GM19372 (cell line): Measurements from ENCODE around the gene FEN1.
A peak's percentile ranks its signal among the peaks of the same experiment; 100 is the strongest.

ENCODE experiments used
- ATAC-seq: cut with Tn5 transposase; IDR thresholded peaks from one replicate; pipeline ENCODE4 v1.9.1; 2021; ENCODE audit warnings: mild to moderate bottlenecking, low read depth, moderate library complexity; ENCODE audit not compliant: unreplicated experiment

The FEN1 gene

DNA sequence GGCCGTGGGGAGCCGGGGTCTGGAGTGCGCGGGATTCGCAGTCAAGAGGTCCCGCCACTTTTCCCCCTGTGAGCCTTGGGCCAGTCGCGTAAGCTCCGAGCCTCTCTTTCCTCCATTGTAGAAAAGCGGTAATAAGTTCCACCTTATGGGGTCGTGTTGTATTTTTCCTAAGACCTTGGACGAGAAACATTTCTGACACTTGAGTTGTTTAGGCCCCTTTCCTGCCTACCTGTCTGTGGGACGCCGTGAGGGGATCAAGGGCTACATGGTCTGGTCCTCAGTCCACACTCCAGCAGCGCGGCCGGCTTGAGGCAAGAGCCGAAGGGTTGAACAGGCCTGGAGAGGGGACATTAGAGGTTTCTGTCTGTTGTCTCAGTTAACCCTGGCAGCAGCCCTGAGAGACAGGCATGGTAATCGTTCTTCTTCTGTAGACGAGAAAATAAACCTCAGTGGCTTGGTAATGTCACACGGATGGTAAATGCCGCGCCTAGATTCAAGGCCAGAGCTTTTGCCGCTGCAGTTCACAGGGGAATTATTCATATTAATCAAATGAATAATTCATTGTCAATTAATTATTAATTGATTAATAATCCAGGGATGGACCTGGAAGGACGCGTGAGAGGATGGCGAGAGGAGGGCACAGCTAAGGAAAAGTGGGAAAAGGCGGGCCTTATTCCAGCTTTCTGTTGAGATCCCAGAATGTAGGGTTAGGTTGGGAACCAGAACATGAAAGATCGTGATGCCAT lies 545 bp downstream of the FEN1 start:
- ATAC-seq: no peak

DNA sequence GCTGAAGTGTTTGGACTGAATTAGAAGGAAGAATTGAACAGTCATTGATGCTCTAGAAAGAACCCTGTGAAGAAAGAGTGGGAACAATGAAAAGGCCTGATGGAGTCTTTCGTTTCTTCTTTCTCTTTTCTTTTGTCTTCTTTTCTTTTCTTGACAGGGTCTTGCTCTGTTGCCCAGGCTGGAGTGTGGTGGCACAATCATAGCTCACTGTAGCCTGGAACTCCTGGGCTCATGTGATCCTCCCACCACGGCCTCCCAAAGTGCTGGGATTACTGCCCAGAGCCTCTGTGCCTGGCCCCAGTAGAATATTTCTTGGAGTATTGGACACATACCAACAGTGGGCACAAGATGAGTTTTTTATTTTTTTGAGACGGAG lies 1.1 kb downstream of the FEN1 start:
- no peak for ATAC-seq

DNA sequence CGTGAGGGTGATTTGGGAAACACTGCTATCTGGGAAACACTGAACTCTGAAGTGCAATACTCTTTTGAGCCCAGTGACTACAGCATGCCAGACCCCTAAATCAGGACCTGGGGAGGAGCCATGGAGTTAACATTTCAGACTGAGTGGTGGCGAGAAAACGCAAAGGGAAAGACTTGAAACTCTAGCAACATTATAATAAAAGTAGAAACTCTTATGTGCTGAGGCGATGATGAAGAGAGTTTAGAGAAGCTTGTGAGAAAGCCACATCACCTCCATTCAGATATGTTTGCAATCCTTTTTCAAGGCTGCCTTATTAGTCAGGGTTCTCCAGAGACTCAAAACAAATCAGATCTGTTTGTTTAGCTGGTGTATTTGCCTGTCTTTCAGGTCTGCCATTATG lies 1.9 kb downstream of the FEN1 start:
- ATAC-seq: no peak

DNA sequence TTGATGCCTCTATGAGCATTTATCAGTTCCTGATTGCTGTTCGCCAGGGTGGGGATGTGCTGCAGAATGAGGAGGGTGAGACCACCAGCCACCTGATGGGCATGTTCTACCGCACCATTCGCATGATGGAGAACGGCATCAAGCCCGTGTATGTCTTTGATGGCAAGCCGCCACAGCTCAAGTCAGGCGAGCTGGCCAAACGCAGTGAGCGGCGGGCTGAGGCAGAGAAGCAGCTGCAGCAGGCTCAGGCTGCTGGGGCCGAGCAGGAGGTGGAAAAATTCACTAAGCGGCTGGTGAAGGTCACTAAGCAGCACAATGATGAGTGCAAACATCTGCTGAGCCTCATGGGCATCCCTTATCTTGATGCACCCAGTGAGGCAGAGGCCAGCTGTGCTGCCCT lies 2.7 kb downstream of the FEN1 start:
- no peak for ATAC-seq

DNA sequence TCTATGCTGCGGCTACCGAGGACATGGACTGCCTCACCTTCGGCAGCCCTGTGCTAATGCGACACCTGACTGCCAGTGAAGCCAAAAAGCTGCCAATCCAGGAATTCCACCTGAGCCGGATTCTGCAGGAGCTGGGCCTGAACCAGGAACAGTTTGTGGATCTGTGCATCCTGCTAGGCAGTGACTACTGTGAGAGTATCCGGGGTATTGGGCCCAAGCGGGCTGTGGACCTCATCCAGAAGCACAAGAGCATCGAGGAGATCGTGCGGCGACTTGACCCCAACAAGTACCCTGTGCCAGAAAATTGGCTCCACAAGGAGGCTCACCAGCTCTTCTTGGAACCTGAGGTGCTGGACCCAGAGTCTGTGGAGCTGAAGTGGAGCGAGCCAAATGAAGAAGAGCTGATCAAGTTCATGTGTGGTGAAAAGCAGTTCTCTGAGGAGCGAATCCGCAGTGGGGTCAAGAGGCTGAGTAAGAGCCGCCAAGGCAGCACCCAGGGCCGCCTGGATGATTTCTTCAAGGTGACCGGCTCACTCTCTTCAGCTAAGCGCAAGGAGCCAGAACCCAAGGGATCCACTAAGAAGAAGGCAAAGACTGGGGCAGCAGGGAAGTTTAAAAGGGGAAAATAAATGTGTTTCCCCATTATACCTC lies 3.3 kb downstream of the FEN1 start:
- ATAC-seq: no peak

DNA sequence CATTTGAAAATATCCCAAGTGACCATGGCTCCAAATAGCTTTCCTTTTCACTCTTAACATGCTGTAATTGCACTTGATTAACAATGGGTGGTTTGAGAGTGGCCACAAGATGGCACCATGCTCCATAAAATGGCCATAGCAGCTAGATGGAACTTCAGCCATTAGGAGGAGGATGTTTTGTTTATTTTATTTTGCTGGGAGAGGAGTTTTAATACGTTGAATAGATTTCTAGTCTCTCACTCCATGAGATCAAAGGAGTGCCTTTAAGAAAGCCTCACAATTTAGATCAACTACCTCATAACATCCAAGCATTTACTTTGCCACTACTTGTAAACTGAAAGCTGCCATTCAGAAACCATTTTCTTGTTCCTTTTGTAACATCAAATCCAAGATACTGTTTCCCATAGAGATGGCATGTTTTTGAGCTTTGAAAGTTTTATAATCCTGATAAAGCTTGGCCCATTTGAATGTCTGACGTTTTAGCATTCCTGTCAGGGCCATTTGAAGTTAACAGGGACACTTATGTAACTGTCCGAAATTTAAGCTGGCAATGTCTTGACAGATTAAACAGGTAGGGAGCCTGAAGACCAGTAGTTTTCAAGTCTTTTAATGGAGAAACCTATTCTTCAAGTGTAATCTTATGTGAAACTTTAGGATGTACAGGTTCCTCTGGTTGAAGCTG lies 4.7 kb downstream of the FEN1 start:
- ATAC-seq: no peak

DNA sequence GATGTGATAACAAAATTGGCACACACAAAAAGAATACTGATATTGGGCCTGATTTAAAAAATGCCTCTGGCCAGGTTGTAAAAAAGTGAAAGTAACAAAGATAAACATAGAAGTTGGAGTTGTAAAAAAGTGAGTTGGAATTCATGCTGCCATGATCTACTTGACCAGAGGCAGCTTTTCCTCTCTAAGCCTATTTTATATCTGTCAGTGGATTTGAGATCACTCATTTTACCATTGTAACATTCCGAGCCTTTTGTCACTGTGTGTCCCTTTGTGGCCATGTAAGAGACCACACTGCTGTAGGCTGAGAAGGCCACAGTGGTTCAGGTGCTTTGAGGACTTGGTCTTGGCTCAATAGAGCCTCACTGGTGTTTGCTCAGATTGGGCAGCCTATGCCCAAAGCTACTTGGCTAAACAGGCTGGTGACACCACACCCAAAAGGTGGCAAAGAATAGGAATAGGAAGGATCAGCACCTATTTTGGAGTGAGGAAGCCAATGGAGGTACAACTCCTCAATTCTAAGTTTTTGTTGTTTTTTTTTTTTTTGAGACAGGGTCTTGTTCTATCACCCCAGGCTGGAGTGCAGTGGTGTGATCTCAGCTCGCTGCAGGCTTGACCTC lies 7.1 kb downstream of the FEN1 start:
- no peak for ATAC-seq

DNA sequence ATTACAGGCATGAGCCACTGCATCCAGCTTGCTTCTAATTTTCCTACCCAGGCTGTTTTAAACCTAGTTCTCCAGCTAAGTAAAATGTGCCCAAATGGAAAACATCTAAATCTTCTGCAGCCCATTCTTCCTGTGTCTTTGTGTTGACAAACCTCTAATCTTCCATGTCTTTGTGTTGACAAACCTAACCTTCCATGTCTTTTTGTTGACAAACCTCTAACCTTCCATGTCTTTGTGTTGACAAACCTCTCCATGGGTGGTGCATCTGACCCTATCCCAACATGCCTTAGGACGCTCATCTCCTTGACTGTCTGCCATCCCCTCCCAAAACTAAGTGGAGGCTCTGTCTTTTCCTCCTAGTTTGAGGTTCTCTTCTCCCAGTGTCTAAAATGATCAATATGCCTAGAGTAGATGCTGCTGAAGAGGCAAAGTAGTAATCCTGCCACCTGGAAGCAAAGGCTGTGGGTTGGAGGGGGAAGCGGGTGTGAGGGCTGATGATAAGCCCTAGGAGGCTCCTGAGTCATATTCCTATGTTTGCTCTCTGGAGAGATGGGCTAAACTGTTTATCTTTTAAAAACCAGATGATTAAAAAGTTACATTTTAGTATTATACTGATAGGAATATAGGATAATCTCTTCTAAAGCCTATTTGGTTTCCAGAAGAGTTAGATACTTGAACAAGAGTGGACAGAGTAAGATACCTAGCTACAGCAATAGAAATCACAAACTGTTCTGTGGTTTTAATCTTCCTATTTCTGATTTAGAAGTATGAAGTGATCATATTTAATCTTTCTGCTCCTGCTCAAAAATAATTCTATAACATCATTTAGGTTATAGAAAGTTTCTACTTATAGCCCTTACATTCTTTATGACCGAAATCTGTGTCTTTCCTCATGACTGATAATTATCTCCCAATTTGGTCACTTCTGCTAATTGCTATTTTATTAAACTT lies 7.9 kb downstream of the FEN1 start:
- ATAC-seq: no peak

DNA sequence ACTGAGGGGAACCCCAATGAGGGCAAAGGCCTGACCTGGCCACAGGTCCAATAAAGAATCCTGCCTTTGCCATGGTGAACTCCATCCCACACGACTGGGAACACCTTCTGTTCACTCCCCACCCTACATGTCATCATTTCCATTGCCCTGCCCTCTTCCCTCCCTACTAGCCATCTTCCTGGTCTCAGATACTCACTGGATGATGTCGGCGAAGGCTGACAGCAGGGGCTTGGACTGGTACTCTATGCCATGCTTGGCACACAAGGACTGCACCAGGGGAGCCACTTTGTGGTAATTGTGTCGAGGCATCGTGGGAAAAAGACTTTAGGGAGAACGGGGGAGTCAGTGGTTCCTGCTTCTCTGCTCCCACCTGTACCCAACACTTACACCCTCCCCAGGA lies 9.9 kb downstream of the FEN1 start:
- no peak for ATAC-seq

DNA sequence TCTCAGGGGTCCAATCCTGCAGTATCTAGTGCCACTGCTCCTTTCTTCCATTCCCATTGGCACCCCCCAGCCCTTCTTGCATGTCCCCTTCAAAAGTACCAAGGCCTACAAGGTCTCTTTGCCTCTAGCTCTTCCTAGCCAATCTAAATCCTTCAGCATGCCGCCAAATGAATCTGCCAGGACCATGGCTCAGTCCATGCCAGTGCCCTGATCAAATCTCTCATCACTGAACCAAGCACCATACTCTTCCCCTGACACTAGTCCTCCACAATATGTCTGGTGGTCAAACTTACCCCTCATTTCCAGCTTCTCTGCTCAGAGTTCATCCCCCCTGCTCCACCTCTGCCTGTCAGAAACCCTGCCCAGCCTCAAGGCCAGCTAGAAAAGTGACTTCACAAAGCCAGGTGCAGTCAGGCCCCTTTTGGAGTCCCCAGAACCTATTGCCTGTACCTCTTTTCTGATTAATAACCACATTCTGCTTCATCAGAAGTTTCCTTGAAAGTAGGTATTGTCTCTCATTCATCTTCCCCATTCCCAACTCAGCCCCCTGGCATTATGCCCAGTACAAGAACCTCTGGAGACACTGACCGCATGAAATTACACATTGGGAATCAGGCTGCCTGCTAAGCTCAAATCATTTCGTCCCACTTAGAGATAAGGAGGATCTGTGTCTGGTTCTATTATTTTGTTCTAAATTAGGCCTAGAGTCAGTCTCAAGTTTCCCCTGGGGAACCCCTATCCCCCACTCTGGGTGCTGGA lies 11.4 kb downstream of the FEN1 start:
- no peak for ATAC-seq

DNA sequence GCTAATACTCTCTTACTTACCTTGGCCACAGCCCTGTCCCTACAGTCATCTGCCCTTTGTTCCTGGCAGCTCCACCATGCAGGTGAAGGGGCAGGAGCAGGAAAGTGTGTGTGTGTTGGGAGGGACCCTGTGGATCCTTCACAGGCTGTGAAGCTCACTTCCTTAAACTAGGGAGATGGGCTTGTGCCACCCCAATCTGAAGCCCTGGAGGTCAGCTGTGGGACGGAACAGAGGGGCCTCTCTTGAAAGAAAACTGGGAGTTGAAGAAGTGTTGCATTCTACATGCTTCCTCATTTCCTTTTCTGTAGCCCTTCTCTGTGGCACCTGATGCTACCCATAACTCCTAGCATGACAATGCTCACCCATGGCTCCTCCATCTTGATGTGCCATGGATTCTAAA lies 12.4 kb downstream of the FEN1 start:
- no peak for ATAC-seq

DNA sequence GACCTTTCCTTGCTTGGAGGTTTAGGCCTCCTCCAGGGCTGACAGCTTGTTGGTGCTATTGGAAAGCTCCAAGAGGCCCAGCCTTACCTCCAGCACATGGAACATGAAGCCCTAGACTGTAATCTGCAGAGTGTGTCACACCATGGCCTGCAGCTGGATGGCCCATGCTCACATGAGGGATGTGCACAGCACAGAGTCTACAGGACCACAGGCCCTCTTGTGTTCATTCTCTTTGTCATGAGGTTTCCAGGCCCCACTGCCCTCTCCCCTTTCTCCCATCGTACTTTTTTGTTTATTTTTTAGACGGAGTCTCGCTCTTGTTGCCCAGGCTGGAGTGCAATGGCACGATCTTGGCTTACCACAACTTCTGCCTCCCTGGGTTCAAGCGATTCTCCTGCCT lies 14.1 kb downstream of the FEN1 start:
- ATAC-seq: no peak

DNA sequence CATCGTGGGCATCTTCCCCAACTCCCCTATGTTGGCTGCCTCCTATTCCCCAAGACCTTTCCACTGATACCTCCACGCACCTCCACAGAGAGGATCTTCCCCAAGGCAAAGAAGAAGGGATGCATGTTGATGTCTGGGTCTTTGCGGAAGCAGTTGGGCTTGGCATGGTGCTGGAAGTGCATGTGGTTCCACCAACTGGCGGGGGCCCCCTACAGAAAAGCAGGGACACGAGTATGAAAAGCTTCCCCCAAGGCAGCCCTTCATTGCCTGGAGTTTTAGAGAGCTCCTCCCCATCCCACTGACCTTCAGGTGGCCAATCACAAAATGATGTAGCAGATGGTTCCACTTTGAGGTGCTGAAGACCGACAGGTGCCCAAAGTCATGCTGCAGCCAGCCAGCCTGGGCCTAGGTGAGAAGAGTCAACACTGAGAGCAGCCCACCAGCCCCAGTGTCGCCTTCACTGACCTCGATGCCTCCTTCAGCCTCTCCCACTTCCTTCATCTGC lies 18.0 kb downstream of the FEN1 start:
- ATAC-seq: no peak

DNA sequence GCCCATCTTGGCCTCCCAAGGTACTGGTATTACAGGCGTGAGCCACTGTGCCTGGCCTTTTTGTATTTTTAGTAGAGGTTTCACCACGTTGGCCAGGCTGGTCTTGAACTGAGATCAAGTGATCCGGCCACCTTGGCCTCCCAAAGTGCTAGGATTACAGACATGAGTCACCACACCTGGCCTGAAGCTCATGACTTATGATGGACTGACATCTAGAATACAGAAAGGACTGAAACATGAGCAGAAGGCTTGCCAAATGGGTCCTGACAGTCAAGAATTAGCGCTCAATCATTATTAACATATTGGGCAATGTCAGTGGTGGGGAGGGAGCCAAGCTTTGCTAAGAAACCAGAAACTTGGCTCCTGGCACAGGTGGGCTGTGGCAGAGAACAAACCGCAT lies 19.1 kb downstream of the FEN1 start:
- ATAC-seq: no peak

DNA sequence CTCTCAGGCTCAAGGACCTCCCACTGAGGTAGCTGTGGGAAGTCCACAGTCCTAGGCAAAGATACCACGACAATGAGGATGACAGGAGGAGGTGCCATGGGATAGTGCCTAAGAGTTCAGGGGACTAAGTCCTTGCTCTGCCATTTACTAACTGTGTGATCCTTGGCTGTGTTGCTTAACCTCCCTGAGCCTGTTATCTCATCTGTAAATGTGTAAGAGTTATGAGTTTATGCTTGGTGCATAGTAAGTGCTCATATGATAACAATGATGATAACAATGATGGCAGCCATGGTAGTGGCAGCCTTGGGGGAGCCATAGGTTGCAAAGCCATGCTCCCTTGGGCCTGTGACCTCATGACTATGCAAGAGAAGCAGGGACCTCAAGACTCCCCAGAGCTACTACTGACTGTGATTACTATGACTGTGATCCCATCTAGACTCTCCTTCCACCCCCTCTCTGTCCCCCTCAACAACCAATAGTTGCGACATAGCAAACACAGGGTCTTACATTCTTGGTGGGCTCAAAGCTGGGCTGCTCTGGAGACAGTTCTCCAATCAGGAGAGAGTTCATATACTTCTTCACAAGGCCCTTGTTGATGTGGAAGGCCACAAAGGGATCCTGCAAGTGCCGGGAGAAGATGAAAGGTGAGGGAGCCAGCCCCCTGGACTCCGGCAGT lies 20.2 kb downstream of the FEN1 start:
- no peak for ATAC-seq

DNA sequence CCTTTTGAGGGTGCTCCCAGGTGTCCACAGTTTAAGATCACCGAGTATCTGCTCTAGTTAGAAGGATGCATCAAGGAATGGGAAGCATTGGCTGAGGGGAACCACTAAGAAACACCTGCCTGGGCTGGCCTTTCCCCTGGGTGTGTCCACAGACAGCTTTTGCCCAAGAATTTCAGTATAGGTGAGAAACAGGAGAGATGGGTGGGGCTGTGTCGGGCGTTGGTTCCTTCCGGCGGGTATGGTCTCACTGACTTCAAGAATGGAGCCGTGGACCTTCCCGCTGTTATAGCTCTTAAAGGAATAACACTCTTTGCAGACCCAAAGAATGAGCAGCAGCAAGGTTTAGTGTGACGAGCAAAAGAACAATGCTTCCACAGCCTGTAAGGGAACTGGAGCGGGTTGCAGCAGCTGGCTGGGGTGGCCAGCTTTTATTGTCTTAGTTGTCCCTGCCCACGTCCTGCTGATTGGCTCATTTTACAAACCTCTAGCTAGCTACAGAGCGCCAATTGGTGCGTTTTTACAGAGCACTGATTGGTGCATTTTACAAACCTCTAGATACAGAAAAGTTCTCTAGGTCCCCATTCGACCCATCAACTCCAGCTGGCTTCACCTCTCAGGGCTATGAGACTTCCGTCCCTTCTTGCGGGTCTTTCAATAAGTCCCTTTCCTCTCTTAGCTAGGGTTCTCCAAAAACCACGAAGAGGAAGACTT lies 21.7 kb downstream of the FEN1 start:
- ATAC-seq: no peak

DNA sequence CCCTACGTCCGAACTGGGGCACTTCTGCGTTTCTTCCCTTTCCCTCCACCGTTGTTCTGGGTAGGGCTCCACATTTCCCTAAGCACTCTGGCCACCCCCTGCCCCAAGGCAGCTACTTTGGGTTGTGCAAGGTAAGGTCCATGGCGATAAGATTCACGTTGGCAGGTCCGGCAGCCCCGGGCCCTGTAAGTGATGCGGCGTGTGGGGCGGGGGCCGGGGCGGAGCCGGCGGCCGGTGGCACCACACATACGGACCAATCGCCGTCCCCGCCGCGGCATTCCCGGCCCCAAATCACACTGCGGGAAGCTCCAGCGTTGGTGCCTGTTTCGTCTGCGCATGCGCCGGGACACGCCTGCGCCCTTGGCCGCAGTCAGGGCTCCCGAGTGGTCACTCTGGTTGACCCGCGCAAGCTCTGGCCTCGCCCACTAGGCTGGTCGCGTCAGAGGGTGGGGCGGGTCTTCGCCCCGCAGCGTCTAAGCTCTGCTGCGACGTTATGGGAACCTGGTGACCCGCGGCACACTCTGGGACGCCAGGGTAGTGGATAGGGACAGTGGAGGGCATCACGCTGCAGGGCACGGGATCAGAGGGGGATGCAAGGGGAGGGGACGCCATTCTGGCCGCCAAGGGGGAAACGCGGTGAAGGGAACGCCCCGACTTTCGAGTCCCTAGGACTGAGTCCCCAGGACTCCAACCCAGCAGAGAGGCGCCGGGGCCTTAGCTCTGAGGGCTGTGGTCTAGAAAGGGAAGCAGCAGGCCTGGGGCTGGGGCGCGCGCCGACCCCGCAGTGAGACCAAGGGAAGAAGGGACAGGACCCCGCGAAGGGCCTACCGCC lies 22.5 kb downstream of the FEN1 start:
- peak; percentile 61 for ATAC-seq
